Measurements from ENCODE around the gene BAZ1B.
"Not testable (repeated sequence)": the region's sequence is repeated elsewhere in the genome, so short reads cannot be mapped to it uniquely, and the experiment has no call there.

BAZ1B gene

DNA sequence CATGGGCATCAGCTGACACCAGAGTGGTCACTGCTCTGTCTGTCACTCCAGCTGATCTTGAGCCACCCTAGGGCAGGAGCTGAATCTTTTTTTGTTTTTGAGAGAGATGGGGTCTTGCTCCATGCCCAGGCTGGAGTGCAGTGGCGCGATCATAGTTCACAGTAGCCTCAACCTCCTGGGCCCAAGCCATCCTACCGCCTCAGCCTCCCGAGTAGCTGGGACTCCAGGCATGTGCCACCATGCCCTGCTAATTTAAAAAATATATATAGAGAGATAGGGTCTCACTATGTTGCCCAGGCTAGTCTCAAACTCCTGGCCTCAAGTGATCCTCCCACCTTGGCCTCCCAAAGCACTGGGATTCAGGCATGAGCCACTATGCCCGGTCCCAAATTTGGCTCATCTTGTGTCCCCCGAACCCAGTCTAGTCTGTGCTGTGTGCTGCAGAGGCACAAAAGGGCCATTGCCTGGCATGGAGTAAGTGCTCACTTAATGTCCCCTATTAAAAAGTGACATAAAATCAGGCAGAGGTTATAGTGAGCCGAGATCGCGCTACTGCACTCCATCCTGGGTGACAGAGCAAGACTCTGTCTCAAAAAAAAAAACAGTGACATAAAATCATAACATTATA lies 96.6 kb downstream of the BAZ1B start:
- Mint-ChIP-seq H3K36me3 (ENCODE audit: insufficient read depth) (no peaks in the 10 kb centered on the region), H3K27ac (ENCODE audit: low read depth) (no peak overlapping the region), H3K4me3 (no peak overlapping the region), H3K27me3 (no peaks in the 10 kb centered on the region), H3K4me1 (no peaks in the 10 kb centered on the region), H3K9me3 (no peaks in the 10 kb centered on the region)
- ATAC-seq (replicated peaks; ENCODE audit: extremely low read depth, poor library complexity, severe bottlenecking), result no peak
- DNase-seq (ENCODE audit: low spot score in 2 of 2), result no peak

DNA sequence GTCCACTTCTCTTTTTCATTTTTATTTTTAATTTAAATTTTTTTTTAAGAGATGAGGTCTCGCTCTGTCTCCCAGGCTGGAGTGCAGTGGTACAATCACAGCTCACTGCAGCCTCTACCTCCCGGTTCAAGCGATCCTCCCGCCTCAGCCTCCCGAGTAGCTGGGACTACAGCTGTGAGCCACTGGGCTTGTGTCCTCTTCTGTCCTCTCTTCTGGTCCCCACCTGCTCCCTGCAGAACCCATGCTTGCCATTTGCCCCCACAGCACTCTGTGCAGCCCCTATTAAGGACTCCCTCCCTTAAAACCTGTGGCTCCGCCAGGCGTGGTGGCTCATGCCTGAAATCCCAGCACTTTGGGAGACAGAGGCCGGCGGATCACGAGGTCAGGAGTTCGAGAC lies 97.6 kb downstream of the BAZ1B start:
- H3K27me3 Mint-ChIP-seq, result no peaks in the 10 kb centered on the region
- H3K27ac Mint-ChIP-seq (ENCODE audit: low read depth), result no peak overlapping the region
- DNase-seq (ENCODE audit: low spot score in 2 of 2), result no peak
- no peaks in the 10 kb centered on the region for H3K36me3 Mint-ChIP-seq (ENCODE audit: insufficient read depth)
- no peak overlapping the region for H3K4me3 Mint-ChIP-seq
- H3K4me1 Mint-ChIP-seq, result no peaks in the 10 kb centered on the region
- H3K9me3 Mint-ChIP-seq, result no peaks in the 10 kb centered on the region
- no peak for ATAC-seq (replicated peaks; ENCODE audit: extremely low read depth, poor library complexity, severe bottlenecking)

DNA sequence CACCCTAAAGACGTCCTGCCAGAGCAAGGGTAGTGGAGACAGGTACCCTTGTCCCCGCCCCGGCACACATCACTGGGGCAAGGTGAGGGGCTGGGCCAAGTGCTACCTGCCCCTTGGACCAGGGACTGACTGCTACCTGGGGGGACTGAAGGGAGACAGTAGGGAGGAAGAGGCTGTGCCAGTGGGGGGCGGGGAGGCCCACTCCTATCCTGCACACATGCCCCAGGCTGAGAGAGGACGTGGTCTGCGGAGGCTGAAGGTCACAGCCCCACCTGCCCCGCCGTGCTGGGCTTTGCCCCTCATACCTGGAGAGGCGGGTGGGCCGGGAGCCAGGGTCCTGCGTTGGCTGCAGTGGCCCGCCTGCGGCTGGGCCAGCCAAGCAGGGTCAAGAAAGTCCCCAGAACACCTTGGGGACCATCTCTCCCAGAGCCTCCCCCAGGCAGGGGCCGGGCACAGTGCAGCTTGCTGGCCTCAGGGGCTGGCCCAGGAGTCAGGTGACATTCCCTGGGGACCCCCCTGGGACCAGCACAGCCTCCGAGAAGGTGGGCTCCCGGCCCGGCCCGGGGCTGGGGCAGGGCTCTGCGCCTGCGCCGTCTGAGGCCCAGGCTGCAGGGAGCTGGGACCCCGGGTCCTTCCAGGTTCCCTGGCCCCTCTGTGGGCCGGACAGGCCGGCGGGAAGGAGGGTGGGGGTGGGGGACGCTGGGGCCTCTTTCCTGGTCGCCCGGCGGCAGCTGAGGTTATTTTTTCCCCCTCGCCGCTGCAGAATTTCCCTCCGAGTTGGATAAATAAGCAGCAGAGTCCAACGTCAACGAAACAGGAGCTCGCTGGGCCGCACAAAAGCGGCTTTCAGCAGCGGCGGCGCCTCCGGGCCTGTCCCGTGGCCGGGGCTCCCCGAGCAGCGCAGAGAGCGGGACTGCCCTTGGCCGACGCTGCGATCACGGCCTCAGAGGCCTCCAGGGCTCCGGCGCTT lies 98.3 kb downstream of the BAZ1B start:
- no peaks in the 10 kb centered on the region for H3K4me1 Mint-ChIP-seq
- no peaks in the 10 kb centered on the region for H3K27me3 Mint-ChIP-seq
- H3K36me3 Mint-ChIP-seq (ENCODE audit: insufficient read depth), result no peaks in the 10 kb centered on the region
- H3K9me3 Mint-ChIP-seq, result no peaks in the 10 kb centered on the region
- no peak for ATAC-seq (replicated peaks; ENCODE audit: extremely low read depth, poor library complexity, severe bottlenecking)
- no peak overlapping the region for H3K4me3 Mint-ChIP-seq
- H3K27ac Mint-ChIP-seq (ENCODE audit: low read depth), result no peak overlapping the region
- DNase-seq (ENCODE audit: low spot score in 2 of 2), result no peak

DNA sequence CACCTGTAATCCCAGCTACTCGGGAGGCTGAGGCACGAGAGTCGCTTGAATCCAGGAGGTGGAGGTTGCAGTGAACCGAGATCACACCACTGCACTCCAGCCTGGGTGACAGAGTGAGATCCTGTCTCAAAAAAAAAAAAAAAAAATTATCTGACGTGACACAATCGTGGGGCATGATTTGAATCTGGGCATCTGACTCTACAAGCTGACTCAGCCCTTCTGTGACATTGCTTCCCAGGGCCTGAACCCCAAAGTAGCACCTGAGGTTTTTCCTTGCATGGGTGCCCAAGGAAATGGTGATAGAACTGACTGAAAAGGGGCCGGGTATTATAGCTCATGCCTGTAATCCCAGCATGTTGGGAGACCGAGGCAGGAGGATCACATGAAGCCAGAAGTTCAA lies 101.5 kb downstream of the BAZ1B start:
- H3K9me3 Mint-ChIP-seq; ATAC-seq (replicated peaks; ENCODE audit: extremely low read depth, poor library complexity, severe bottlenecking); DNase-seq (ENCODE audit: low spot score in 2 of 2); H3K27me3 Mint-ChIP-seq; H3K4me1 Mint-ChIP-seq; H3K27ac Mint-ChIP-seq (ENCODE audit: low read depth); H3K36me3 Mint-ChIP-seq (ENCODE audit: insufficient read depth); H3K4me3 Mint-ChIP-seq: not testable (repeated sequence)

DNA sequence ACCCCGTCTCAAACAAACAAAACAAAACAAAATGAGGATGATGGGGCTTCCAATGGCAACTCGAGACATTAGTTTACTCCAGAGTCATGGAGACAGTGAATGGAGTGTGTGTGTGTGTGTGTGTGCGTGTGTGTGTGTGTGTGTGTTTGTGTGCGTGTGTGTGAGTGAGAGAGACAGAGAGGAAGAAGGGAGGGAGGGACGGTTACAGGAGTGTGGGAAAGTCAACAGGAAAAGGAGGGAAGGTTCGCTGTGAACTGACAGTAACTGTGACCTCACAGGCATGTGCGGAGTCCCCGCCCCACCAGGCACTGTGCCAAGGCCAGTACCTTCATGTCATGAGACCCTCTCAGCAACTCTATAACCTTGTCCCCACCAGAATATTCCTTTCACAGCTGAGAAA lies 102.1 kb downstream of the BAZ1B start:
- not testable (repeated sequence) for H3K4me1 Mint-ChIP-seq; H3K9me3 Mint-ChIP-seq; ATAC-seq (replicated peaks; ENCODE audit: extremely low read depth, poor library complexity, severe bottlenecking); H3K27me3 Mint-ChIP-seq; DNase-seq (ENCODE audit: low spot score in 2 of 2); H3K36me3 Mint-ChIP-seq (ENCODE audit: insufficient read depth); H3K27ac Mint-ChIP-seq (ENCODE audit: low read depth); H3K4me3 Mint-ChIP-seq

DNA sequence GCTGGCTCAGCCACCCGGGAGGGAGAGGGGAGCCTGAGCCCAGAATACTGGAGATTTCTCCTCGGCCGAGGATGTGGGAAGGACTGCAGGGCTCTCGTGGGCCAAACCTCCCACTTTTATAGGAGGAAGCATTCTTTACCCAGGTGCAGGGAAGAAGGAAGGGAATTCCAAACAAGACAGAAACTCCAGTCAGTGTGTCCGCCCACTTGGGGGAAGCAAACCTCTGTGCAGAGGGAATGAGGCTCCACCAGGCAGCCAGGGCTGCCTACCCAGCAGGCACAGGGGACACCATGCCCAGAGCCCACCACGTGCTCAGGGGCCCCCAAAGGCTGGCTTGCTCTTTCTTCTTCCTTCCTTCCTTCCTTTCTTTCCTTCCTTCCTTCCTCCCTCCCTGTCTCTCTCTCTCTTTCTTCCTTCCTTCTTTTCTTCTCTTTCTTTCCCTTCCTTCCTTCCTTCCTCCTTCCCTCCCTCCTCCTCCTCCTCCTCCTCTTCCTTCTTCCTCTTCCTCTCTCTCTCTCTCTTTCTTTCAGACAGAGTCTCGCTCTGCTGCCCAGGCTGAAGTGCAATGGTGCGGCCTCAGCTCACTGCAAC lies 103.9 kb downstream of the BAZ1B start:
- ATAC-seq (replicated peaks; ENCODE audit: extremely low read depth, poor library complexity, severe bottlenecking) (no peak), DNase-seq (ENCODE audit: low spot score in 2 of 2) (no peak)
- Mint-ChIP-seq H3K36me3 (ENCODE audit: insufficient read depth) (no peaks in the 10 kb centered on the region), H3K27me3 (no peaks in the 10 kb centered on the region), H3K9me3 (no peaks in the 10 kb centered on the region), H3K4me1 (no peaks in the 10 kb centered on the region), H3K4me3 (no peak overlapping the region), H3K27ac (ENCODE audit: low read depth) (no peak overlapping the region)

DNA sequence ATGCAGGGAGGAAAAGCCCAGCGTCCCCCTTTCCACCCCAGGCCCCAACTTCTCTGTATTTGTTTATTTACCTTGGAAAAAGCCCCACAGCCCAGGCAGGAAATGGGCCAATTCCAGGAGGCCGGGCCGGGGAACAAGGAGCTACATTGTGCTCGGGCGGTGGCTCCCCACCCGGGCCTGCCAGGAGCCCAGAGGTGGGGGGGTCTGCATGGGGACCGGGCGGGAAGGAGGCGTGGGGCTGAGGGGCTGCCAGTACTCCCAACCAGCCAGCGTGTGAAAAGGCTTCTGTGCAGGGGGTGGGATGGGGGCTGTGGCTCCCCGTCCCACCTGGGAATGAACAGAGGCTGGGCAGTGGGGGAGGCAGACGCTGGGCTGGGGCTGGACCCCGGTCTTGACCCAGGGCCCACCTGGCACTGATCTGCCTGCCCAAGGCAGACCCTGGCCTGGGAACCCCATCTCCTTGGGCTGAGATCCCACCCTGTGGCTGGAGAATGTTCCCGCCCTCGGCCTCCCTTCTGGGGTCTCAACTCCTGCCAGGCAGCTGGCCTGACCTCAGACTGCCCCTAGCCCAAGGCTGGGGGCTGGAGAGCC lies 111.5 kb downstream of the BAZ1B start:
- not testable (repeated sequence) for DNase-seq (ENCODE audit: low spot score in 2 of 2); H3K36me3 Mint-ChIP-seq (ENCODE audit: insufficient read depth); H3K27ac Mint-ChIP-seq (ENCODE audit: low read depth); ATAC-seq (replicated peaks; ENCODE audit: extremely low read depth, poor library complexity, severe bottlenecking); H3K4me3 Mint-ChIP-seq; H3K9me3 Mint-ChIP-seq; H3K4me1 Mint-ChIP-seq; H3K27me3 Mint-ChIP-seq

DNA sequence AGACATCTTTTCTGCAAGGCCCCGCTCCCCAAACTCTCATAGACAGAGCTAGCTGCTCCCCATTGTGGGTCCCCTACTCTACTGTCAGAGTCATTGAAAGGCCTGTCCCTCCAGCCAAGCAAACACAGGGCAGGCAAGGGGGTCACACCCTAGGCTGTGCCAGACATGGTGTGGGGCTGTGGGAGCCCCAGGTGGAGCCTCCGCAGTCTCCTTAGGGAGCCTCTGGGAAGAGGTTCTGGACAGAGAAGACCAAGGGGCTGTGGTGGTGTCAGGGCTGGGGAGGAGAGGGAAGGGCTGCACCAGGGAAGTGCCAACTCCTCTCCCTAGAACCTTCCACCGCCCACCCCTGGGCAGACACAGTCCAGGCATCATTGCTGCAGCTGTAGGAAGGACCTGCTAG lies 117.2 kb downstream of the BAZ1B start:
- not testable (repeated sequence) for H3K4me1 Mint-ChIP-seq; H3K27ac Mint-ChIP-seq (ENCODE audit: low read depth); ATAC-seq (replicated peaks; ENCODE audit: extremely low read depth, poor library complexity, severe bottlenecking); DNase-seq (ENCODE audit: low spot score in 2 of 2); H3K9me3 Mint-ChIP-seq; H3K4me3 Mint-ChIP-seq; H3K27me3 Mint-ChIP-seq; H3K36me3 Mint-ChIP-seq (ENCODE audit: insufficient read depth)

DNA sequence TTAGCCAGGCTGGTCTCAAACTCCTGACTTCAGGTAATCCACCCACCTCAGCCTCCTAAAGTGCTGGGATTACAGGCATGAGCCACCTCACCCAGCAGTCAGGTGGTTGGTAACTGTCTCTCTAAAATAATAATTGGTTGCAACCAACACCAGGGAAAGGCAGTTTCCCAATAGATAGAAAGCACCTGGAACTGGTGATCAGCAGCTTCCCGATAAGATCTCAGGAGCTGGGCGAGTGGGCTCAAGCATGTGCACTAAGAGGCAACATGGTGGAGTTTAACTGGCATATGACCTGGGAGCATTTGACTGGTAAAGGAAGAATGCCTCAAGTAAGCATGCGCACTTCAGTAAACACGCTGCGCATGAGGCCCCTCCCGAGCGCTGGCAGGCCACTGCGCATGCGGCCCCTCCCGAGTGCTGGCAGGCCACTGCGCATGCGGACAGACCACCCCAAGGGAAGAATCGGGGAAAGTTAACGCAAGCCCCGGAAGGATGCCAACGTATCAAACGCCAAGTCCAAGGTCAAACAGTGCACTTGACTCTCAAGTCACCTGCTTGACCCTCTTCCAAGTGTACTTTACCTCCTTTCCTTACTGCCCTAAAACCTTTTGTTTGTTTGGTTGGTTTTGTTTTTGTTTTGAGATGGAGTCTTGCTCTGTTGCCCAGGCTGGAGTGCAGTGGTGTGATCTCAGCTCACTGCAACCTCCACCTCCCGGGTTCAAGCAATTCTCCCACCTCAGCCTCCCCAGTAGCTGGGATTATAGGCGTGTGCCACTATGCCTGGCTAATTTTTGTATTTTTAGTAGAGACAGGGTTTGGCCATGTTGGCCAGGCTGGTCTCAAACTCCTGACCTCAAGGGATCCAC lies 122.7 kb downstream of the BAZ1B start:
- not testable (repeated sequence) for ATAC-seq (replicated peaks; ENCODE audit: extremely low read depth, poor library complexity, severe bottlenecking); H3K4me1 Mint-ChIP-seq; H3K36me3 Mint-ChIP-seq (ENCODE audit: insufficient read depth); H3K9me3 Mint-ChIP-seq
- DNase-seq (ENCODE audit: low spot score in 2 of 2), result peak; percentile 19 to 30
- peak overlapping the region; percentile 49 for H3K27ac Mint-ChIP-seq (ENCODE audit: low read depth)
- peaks cover 32% of the 10 kb centered on the region for H3K27me3 Mint-ChIP-seq
- peak overlapping the region; percentile 25 for H3K4me3 Mint-ChIP-seq

DNA sequence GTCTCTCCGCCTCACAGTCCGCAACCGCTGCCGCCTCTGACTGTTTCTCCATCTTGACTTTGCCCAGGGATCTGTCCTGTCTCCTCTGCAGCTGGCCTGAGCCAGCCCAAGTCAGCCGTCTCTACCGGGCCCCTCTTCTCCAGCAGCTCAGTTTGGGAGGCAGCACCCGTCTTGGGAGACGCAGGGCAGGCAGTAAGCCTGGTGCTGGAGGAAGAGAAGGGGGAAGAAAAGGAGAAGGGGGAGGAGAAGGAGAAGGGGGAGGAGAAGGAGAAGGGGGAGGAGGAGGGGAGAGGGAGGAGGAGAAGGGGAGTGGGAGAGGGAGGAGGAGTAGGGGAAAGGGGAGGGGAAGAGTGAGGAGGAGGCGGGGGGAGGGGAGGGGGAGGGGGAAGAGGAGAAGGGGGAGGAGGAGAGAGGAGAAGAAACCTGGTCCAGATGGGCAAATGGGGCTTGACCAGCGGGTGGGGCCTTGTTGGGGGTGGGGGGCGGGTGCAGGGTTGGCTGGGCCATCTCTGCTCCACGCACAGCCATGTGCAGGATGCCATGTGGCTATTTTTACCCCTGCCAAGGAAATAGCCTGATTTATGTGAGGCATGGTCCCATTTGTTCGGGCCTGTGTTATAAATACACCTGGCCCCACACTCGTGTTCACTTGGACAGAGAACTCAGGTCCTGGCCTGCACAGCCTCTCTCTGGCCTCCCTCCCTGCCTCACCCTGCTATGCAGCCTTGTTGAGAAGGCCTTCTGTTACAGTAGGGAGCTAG lies 124.4 kb downstream of the BAZ1B start:
- peaks cover 39% of the 10 kb centered on the region for H3K27me3 Mint-ChIP-seq
- ATAC-seq (replicated peaks; ENCODE audit: extremely low read depth, poor library complexity, severe bottlenecking) (no peak), DNase-seq (ENCODE audit: low spot score in 2 of 2) (no peak)
- no peaks in the 10 kb centered on the region for H3K36me3 Mint-ChIP-seq (ENCODE audit: insufficient read depth)
- H3K27ac Mint-ChIP-seq (ENCODE audit: low read depth), result no peak overlapping the region
- H3K4me3 Mint-ChIP-seq, result no peak overlapping the region
- H3K4me1 Mint-ChIP-seq, result no peaks in the 10 kb centered on the region
- no peaks in the 10 kb centered on the region for H3K9me3 Mint-ChIP-seq

DNA sequence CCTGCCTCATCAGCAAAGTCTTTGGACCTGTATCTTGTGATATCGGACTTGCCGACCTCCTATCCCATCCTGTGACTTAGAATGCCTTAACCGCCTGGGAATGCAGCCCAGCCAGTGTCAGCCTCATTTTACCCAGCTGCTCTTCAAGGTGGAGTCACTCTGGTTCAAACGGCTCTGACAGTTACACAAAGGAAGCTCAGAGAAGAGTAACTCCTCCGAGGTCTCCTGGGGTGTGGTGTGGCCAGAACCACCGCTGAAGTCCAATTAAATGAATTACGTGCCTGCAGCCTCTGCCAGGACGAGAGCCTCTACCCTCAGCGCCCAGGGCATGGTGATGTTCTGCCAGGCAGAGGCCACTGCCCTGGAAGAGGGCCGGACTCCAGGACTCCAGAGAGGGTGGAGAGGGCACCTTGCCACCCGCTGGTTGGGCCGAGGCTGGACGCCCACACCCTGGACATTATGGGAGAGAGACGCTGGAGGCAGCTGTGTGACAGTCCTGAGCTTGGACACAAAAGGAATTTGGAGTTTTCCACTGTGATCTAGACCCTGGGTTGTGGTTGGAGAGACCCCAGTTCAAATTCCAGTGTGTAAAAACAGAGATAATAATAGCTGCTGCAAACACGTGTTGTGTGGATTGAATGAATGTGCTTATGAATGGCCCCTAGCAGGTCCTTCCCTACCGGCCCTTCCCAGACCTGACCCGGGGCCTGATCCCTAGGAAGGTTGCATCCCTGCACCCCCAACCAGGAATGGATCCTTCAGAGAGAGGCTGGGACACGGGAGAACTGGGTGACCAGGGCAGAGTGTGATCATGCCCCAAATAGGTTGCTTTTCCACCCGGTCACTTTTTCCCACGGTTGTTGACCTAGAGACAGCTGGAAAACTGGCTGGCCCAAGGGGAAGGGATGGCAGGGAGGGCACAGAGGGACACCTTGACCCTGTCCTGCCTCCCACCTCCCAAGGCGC lies 126.3 kb downstream of the BAZ1B start:
- Mint-ChIP-seq H3K36me3 (ENCODE audit: insufficient read depth) (no peaks in the 10 kb centered on the region), H3K27ac (ENCODE audit: low read depth) (no peak overlapping the region), H3K9me3 (no peaks in the 10 kb centered on the region), H3K27me3 (peaks cover 39% of the 10 kb centered on the region), H3K4me3 (no peak overlapping the region), H3K4me1 (no peaks in the 10 kb centered on the region)
- no peak for DNase-seq (ENCODE audit: low spot score in 2 of 2)
- ATAC-seq (replicated peaks; ENCODE audit: extremely low read depth, poor library complexity, severe bottlenecking), result no peak

Data from central memory CD8-positive, alpha-beta T cell (primary cell).